K562 (cell line): ENCODE results near the gene CFAP58. TPM values are rescaled to one million over a fixed set of nuclear protein-coding genes. Genes with fewer than 3 reads are reported as not detected.
A peak's percentile ranks its signal among the peaks of the same experiment; 100 is the strongest.

ENCODE experiments used
- ATAC-seq: fragments of 200-7000 bp; cut with Tn5 transposase; 3 replicates; pipeline ENCODE4 v1.9.1; 2020; ENCODE audit warnings: moderate library complexity
- BruUV-seq: library from RNA; stranded (reverse); fragments of 400-500 nt; replicated peaks from 2 replicates; lab custom pipeline; 2021; lab: Mats Ljungman, UMichigan
- CTCF ChIA-PET: fragments of 300-600 bp; formaldehyde crosslinking; extraction: SDS; loops from one replicate; lab custom pipeline; 2021; ENCODE audit warnings: low intra/inter-chr PET ratio; lab: Yijun Ruan, JAX
- POLR2A ChIA-PET: fragments of 300-600, 350-650 bp; sonication (Branson Sonifier 250); formaldehyde crosslinking; extraction: SDS; loops from one replicate; lab custom pipeline; 2021; ENCODE audit warnings: antibody characterized with exemption, inconsistent platforms; lab: Yijun Ruan, JAX
- DNase-seq, 4 experiments: peaks; one replicate each; pipeline versions ENCODE4 v3.0.0 to v3.0.0-alpha.2; 2011 to 2018; ENCODE audit warnings: low spot score in 3 of 4, mixed read lengths in 3 of 4; ENCODE audit errors: extremely low read depth in 1 of 4
- FAIRE-seq: peaks from 2 replicates; lab custom pipeline; 2011; peaks lifted over from hg19 to GRCh38; lab: Jason Lieb, UNC
- H2AFZ ChIP-seq: 2 replicates; pipeline ENCODE4 v1.6.0; 2011; ENCODE audit warnings: low read depth, low read length, control low read depth, inconsistent platforms
- H3K27ac ChIP-seq: fragments of 200-600 bp; 3 replicates; pipeline ENCODE4 v1.8.0; 2011; ENCODE audit warnings: low read depth, mild to moderate bottlenecking, control low read depth, inconsistent platforms, low read length, moderate library complexity, mixed read lengths; ENCODE audit errors: extremely low read depth
- H3K27me3 ChIP-seq, 2 experiments: fragments of 300-600 bp in 1 of 2; 2 replicates in 1 of 2; 3 replicates in 1 of 2; pipeline versions ENCODE4 v1.6.0 to v1.8.0; 2011; ENCODE audit warnings: inconsistent platforms in 2 of 2, low read length in 2 of 2, mild to moderate bottlenecking in 1 of 2, mixed read lengths in 1 of 2, moderate library complexity in 1 of 2; ENCODE audit not compliant: control insufficient read depth in 2 of 2, insufficient read depth in 2 of 2
- H3K36me3 ChIP-seq: fragments of 300-600 bp; 3 replicates; pipeline ENCODE4 v1.8.0; 2011; ENCODE audit warnings: mild to moderate bottlenecking, low read length, inconsistent platforms; ENCODE audit not compliant: control insufficient read depth, insufficient read depth
- H3K4me1 ChIP-seq, 2 experiments: fragments of 200-600 bp in 1 of 2; replicated peaks in 1 of 2; 2 replicates in 1 of 2; 3 replicates in 1 of 2; pipeline versions ENCODE4 v1.5.1 to v1.8.0; 2011; ENCODE audit warnings: inconsistent platforms in 2 of 2, low read length in 2 of 2, mild to moderate bottlenecking in 1 of 2, mixed read lengths in 1 of 2, moderate library complexity in 1 of 2; ENCODE audit not compliant: control insufficient read depth in 2 of 2, insufficient read depth in 2 of 2
- H3K4me2 ChIP-seq: 2 replicates; pipeline ENCODE4 v1.6.1; 2011; ENCODE audit warnings: low read length, control low read depth, inconsistent platforms, mixed read lengths; ENCODE audit not compliant: insufficient read depth
- H3K4me3 ChIP-seq: fragments of 200-600 bp; sonication (generic), shearing (Covaris generic); 2 replicates; pipeline ENCODE4 v1.5.1; 2016; ENCODE audit warnings: control low read depth, inconsistent platforms
- H3K79me2 ChIP-seq: fragments of 200-600 bp; 3 replicates; pipeline ENCODE4 v1.8.0; 2011; ENCODE audit warnings: low read length, inconsistent platforms; ENCODE audit not compliant: control insufficient read depth, insufficient read depth
- H3K9ac ChIP-seq, 2 experiments: 2 replicates each; pipeline versions ENCODE4 v1.6.0 to v1.6.1; 2011; ENCODE audit warnings: low read depth in 2 of 2, low read length in 2 of 2, control low read depth in 1 of 2, inconsistent platforms in 1 of 2, mild to moderate bottlenecking in 1 of 2, mixed read lengths in 1 of 2; ENCODE audit not compliant: insufficient read depth in 1 of 2
- H3K9me1 ChIP-seq: one replicate; pipeline ENCODE4 v1.6.0; 2011; ENCODE audit warnings: inconsistent platforms, mild to moderate bottlenecking, low read length, moderate library complexity; ENCODE audit not compliant: control insufficient read depth, insufficient read depth
- H3K9me3 ChIP-seq: replicated peaks from 2 replicates; pipeline ENCODE4 v1.5.1; 2011; ENCODE audit warnings: low read depth, low read length, inconsistent platforms; ENCODE audit not compliant: control insufficient read depth, insufficient read depth
- H4K20me1 ChIP-seq: replicated peaks from 2 replicates; pipeline ENCODE4 v1.6.1; 2011; ENCODE audit warnings: low read length, inconsistent platforms, mixed read lengths; ENCODE audit not compliant: control insufficient read depth, insufficient read depth
- AFF4 ChIP-seq: sonication (generic); formaldehyde crosslinking; IDR thresholded peaks from 2 replicates; pipeline ENCODE4 v1.8.0; 2023; ENCODE audit warnings: mild to moderate bottlenecking, missing genetic modification reagents
- DPF2 ChIP-seq: fragments of 450-650 bp; IDR thresholded peaks from 2 replicates; pipeline ENCODE4 v1.6.1; 2016
- EP400 ChIP-seq: fragments of 450-650 bp; IDR thresholded peaks from 2 replicates; pipeline ENCODE4 v1.6.1; 2017; ENCODE audit warnings: antibody characterized with exemption, mild to moderate bottlenecking, moderate library complexity
- EZH2 ChIP-seq: IDR thresholded peaks from 2 replicates; pipeline ENCODE4 v1.6.1; 2012; ENCODE audit warnings: low read depth, mild to moderate bottlenecking, inconsistent platforms, low read length, borderline replicate concordance
- HMG20B ChIP-seq: fragments of 250-450 bp; sonication (Bioruptor Pico); IDR thresholded peaks from 2 replicates; pipeline ENCODE4 v1.5.0; 2021; ENCODE audit warnings: mild to moderate bottlenecking
- KAT2B ChIP-seq: IDR thresholded peaks from one replicate; pipeline ENCODE4 v1.6.1; 2012; ENCODE audit warnings: low read depth, mild to moderate bottlenecking, control low read depth, inconsistent platforms, low read length, moderate library complexity
- SP1 ChIP-seq: sonication (generic); formaldehyde crosslinking; IDR thresholded peaks from 2 replicates; pipeline ENCODE4 v1.8.1; 2022; ENCODE audit warnings: mild to moderate bottlenecking, missing genetic modification reagents
- TOE1 ChIP-seq, 2 experiments: fragments of 450-650 bp in 1 of 2; sonication (generic) in 1 of 2; formaldehyde crosslinking in 1 of 2; IDR thresholded peaks; 2 replicates each; pipeline versions ENCODE4 v1.7.1 to v1.8.0; 2016 to 2022; ENCODE audit warnings: borderline replicate concordance in 2 of 2, mild to moderate bottlenecking in 2 of 2, antibody characterized with exemption in 1 of 2, inconsistent platforms in 1 of 2, low read depth in 1 of 2, missing genetic modification reagents in 1 of 2, moderate library complexity in 1 of 2
- ZNF644 ChIP-seq: fragments of 200-800 bp; sonication (Bioruptor generic); IDR thresholded peaks from 2 replicates; pipeline ENCODE4 v1.6.1; 2016; ENCODE audit warnings: low read depth, missing genetic modification characterization, missing compliant biosample characterization
- WGBS: fragments of 100-300 bp; shearing (Covaris generic); methylation state at CpG from one replicate; pipeline ENCODE4 v1.1.6; 2016; ENCODE audit warnings: low coverage, mixed read lengths; ENCODE audit not compliant: insufficient coverage; ENCODE audit errors: missing lambda C conversion rate; 5-methylcytosine and 5-hydroxymethylcytosine counted together
- in situ Hi-C: fragments of 300-500 bp; cut with MboI; formaldehyde crosslinking; loops from 4 replicates; pipeline ENCODE4 v1.15.0; 2018; ENCODE audit warnings: inconsistent platforms, mixed read lengths
- intact Hi-C: fragments of 100-400 bp; cut with micrococcal nuclease; formaldehyde crosslinking; loops from 2 replicates; pipeline ENCODE4 v1.14.2; 2022
- polyA plus RNA-seq, 8 experiments: library from polyadenylated mRNA; depleted of rRNA in 4 of 8; stranded (reverse) in 5 of 8; unstranded in 3 of 8; fragments of >200 nt; fragmentation: Nextera tagmentation in 2 of 8; fragmentation: Illumina TruSeq in 1 of 8; extraction: Ambion mirVana in 2 of 8; extraction: Trizol in 1 of 8; gene quantifications; 2 replicates each; pipeline versions ENCODE4 v1.2.1 to v1.2.3, GENCODE V29; 2011 to 2014; ENCODE audit warnings: inconsistent platforms in 1 of 8, missing spikeins in 1 of 8
- total RNA-seq, 7 experiments: library from RNA; depleted of rRNA in 6 of 7; stranded (reverse); fragments of >200 nt in 6 of 7; fragmentation: Illumina TruSeq in 2 of 7; extraction: Trizol in 2 of 7; gene quantifications; 2 replicates each; pipeline versions ENCODE4 v1.2.1 to v1.2.3, GENCODE V29; 2011 to 2021; ENCODE audit warnings: low replicate concordance in 1 of 7
- TF ChIP-seq, protein P1 (sequence below), 2 experiments: fragments of 450-650 bp; IDR thresholded peaks; 2 replicates each; pipeline ENCODE4 v1.6.1; 2016; ENCODE audit warnings: mild to moderate bottlenecking in 2 of 2, borderline replicate concordance in 1 of 2, low read depth in 1 of 2, moderate library complexity in 1 of 2

The CFAP58 gene
- total and polyA plus RNA-seq, 9 of the 15 experiments (the other 6 are each of a cell fraction or from before 2014, with no cell fraction given): 0.08 to 2.0 (median 0.71) TPM

GRCh38 chr10:104348601-104349000 is 5.0 kb upstream of the CFAP58 start:
- intact Hi-C loops: no loop called here
- no peak overlapping the region for H2AFZ ChIP-seq
- no peak overlapping the region for H3K4me3 ChIP-seq
- no TSS peak for BruUV-seq
- no peak overlapping the region; a peak in 1 of 4 replicates for H3K9ac ChIP-seq
- CTCF ChIA-PET: interaction anchor here (7.1 kb wide), 1 partner anchor 57 kb away, joined by 63 read pairs; no protein-coding TSS in a partner anchor
- H4K20me1 ChIP-seq: no peaks in the 10 kb centered on the region
- H3K9me3 ChIP-seq: no peaks in the 10 kb centered on the region
- no peaks in the 10 kb centered on the region for H3K9me1 ChIP-seq
- H3K27ac ChIP-seq: no peak overlapping the region; the same call in 2 of the 3 replicates
- in situ Hi-C loops: loop anchor here (5.0 to 10.0 kb wide), 2 partner anchors 36 to 54 kb away; no protein-coding TSS in a partner anchor
- H3K4me2 ChIP-seq: 0 out of 2 replicates have a peak overlapping the region, but pooled peaks have one; percentile 62
- no peak for ATAC-seq
- 67% methylated on average over 2 of the region's 2 CpGs for WGBS
- no peaks in the 10 kb centered on the region; the same call in 2 of the 3 replicates for H3K36me3 ChIP-seq
- peaks cover 3% of the 10 kb centered on the region for H3K79me2 ChIP-seq
- FAIRE-seq: no peak
- POLR2A ChIA-PET: no interaction called here
- DNase-seq: no peak
- H3K27me3 ChIP-seq: no peaks in the 10 kb centered on the region
- peaks cover 8 to 39% of the 10 kb centered on the region in 2 experiments for H3K4me1 ChIP-seq
- TF ChIP-seq DPF2: no peak
- TF ChIP-seq AFF4 (CRISPR knock-in tag): no peak
- TF ChIP-seq EP400: no peak
- TF ChIP-seq, protein P1, sequence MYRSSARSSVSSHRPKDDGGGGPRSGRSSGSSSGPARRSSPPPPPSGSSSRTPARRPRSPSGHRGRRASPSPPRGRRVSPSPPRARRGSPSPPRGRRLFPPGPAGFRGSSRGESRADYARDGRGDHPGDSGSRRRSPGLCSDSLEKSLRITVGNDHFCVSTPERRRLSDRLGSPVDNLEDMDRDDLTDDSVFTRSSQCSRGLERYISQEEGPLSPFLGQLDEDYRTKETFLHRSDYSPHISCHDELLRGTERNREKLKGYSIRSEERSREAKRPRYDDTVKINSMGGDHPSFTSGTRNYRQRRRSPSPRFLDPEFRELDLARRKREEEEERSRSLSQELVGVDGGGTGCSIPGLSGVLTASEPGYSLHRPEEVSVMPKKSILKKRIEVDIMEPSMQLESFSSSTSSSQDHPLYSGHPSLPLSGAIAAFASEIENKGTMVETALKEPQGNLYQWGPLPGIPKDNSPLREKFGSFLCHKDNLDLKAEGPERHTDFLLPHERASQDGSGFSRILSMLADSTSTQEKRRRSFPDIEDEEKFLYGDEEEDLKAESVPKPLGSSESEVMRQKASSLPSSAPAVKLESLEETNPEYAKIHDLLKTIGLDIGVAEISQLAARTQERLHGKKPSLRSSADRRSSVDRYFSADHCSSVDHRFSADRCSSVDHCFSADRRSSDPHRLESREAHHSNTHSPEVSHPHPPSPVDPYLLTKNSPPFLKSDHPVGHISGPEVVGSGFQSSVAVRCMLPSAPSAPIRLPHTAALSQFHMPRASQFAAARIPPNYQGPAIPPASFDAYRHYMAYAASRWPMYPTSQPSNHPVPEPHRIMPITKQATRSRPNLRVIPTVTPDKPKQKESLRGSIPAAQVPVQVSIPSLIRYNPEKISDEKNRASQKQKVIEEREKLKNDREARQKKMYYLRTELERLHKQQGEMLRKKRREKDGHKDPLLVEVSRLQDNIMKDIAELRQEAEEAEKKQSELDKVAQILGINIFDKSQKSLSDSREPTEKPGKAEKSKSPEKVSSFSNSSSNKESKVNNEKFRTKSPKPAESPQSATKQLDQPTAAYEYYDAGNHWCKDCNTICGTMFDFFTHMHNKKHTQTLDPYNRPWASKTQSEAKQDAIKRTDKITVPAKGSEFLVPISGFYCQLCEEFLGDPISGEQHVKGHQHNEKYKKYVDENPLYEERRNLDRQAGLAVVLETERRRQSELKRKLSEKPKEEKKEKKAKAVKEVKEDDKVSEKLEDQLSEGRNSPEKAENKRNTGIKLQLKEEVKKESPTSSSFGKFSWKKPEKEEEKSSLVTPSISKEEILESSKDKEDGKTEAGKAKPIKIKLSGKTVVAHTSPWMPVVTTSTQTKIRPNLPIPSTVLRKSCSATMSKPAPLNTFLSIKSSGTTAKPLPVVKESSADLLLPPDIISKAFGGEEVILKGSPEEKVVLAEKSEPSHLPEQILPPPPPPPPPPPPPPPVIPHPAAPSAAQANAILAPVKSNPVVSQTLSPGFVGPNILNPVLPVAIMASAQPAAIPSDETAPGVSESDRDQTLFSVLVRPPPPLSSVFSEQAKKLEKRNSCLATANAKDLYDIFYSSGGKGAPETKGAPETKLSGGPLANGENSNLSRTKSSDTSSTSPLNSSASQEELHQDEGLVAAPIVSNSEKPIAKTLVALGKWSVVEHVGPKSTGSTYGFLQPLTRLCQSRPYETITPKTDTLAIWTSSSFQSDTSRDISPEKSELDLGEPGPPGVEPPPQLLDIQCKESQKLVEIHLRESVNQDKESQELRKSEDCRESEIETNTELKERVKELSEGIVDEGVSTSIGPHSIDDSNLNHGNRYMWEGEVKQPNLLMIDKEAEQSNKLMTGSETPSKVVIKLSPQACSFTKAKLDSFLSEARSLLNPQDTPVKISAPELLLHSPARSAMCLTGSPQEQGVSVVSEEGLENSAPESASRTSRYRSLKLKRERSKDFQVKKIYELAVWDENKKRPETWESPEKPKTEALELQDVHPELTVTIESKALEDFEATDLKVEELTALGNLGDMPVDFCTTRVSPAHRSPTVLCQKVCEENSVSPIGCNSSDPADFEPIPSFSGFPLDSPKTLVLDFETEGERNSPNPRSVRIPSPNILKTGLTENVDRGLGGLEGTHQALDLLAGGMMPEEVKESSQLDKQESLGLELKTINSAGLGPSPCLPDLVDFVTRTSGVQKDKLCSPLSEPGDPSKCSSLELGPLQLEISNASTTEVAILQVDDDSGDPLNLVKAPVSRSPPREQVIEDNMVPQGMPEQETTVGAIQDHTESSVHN (IDR thresholded peaks at IDR 0.05; ENCODE audit: borderline replicate concordance in 1 of 2, low read depth in 1 of 2): no peak
- TF ChIP-seq ZNF644 (tag): no peak
- no peak for TF ChIP-seq HMG20B (CRISPR knock-in tag)
- no peak for TF ChIP-seq SP1 (CRISPR knock-in tag)
- no peak for TF ChIP-seq TOE1 (IDR thresholded peaks at IDR 0.05; ENCODE audit: borderline replicate concordance)
- TF ChIP-seq TOE1 (CRISPR knock-in tag; IDR thresholded peaks at IDR 0.05; ENCODE audit: borderline replicate concordance, low read depth): no peak
- no peak for TF ChIP-seq EZH2
- no peak for TF ChIP-seq KAT2B
